C4-2B (cell line): Measurements from ENCODE around the gene DPM3.

Source experiments
- ZFX ChIP-seq: fragments of 450-650 bp; IDR thresholded peaks from 2 replicates; pipeline ENCODE4 v1.6.1; 2017
- TF ChIP-seq, protein P1 (sequence below): fragments of 450-650 bp; conservative IDR thresholded peaks from 2 replicates; pipeline ENCODE4 v1.5.1; 2017; ENCODE audit warnings: mild to moderate bottlenecking

DNA sequence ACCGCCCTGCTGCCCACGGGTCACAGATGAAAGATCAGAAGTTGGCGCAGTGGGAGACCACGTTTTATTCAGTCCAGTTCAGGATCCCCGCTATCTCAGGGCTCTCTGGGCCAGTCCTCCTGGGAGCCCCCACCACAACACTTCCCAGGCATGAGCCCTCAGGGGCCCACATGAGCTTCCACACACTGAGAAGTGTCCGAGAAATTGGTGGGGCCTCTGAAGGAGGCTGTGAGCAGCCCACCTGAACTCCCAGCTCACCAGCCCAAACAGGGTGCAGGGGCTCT, 45.4 kb upstream of the DPM3 start:
- TF ChIP-seq, protein P1, sequence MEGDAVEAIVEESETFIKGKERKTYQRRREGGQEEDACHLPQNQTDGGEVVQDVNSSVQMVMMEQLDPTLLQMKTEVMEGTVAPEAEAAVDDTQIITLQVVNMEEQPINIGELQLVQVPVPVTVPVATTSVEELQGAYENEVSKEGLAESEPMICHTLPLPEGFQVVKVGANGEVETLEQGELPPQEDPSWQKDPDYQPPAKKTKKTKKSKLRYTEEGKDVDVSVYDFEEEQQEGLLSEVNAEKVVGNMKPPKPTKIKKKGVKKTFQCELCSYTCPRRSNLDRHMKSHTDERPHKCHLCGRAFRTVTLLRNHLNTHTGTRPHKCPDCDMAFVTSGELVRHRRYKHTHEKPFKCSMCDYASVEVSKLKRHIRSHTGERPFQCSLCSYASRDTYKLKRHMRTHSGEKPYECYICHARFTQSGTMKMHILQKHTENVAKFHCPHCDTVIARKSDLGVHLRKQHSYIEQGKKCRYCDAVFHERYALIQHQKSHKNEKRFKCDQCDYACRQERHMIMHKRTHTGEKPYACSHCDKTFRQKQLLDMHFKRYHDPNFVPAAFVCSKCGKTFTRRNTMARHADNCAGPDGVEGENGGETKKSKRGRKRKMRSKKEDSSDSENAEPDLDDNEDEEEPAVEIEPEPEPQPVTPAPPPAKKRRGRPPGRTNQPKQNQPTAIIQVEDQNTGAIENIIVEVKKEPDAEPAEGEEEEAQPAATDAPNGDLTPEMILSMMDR = no peak
- TF ChIP-seq ZFX = no peak
